ENCODE results near the gene RIMS3.
"Not testable (repeated sequence)": the region's sequence is repeated elsewhere in the genome, so short reads cannot be mapped to it uniquely, and the experiment has no call there.

RIMS3 gene

GRCh38 chr1:40636777-40637176, 28.7 kb downstream of the RIMS3 start:
- H3K4me3 ChIP-seq (ENCODE audit: low read depth, low read length): no peak overlapping the region
- TF ChIP-seq, protein P1, sequence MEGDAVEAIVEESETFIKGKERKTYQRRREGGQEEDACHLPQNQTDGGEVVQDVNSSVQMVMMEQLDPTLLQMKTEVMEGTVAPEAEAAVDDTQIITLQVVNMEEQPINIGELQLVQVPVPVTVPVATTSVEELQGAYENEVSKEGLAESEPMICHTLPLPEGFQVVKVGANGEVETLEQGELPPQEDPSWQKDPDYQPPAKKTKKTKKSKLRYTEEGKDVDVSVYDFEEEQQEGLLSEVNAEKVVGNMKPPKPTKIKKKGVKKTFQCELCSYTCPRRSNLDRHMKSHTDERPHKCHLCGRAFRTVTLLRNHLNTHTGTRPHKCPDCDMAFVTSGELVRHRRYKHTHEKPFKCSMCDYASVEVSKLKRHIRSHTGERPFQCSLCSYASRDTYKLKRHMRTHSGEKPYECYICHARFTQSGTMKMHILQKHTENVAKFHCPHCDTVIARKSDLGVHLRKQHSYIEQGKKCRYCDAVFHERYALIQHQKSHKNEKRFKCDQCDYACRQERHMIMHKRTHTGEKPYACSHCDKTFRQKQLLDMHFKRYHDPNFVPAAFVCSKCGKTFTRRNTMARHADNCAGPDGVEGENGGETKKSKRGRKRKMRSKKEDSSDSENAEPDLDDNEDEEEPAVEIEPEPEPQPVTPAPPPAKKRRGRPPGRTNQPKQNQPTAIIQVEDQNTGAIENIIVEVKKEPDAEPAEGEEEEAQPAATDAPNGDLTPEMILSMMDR (IDR thresholded peaks at IDR 0.05; ENCODE audit: borderline replicate concordance, insufficient read depth, low read depth, low read length): no peak

GRCh38 chr1:40635763-40636500, 29.6 kb downstream of the RIMS3 start:
- H3K4me3 ChIP-seq (ENCODE audit: low read depth, low read length): no peak overlapping the region
- TF ChIP-seq, protein P1 (IDR thresholded peaks at IDR 0.05; ENCODE audit: borderline replicate concordance, insufficient read depth, low read depth, low read length): no peak

DNA sequence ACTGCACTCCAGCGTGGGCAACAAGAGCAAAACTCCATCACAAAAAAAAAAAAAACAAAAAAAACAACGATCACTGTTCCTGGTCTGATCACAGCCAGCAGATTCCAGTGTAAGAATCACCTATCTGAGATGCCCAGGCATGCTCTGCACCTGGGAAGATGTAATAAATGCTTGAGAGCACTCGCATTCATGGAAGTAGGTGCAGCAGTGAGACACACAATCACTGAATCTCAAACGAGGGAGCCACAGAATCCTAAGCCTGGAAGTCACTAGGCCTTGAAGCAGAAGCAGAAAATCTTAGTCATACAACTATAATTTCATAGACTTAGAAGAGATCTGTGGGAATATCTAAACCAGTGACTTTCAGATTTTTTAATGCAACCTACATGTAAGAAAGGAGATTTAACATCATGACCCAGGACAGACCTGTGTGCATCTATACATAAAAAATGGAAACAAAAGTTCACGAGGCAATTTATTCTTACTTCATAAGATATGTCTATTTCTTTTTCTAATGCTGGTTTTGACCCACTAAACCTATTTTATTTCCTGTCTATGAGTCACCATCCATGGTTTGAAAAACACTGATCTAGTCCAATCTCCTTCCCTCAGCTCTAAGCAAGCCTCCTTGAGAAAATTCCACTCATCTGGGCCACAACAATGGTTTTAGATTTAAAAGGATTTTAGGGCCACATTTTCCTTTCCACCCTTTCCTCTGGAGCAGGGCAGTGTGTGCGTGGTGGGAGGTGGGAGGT, 30.4 kb downstream of the RIMS3 start:
- TF ChIP-seq, protein P1 (IDR thresholded peaks at IDR 0.05; ENCODE audit: borderline replicate concordance, insufficient read depth, low read depth, low read length): no peak
- no peak overlapping the region for H3K4me3 ChIP-seq (ENCODE audit: low read depth, low read length)

DNA sequence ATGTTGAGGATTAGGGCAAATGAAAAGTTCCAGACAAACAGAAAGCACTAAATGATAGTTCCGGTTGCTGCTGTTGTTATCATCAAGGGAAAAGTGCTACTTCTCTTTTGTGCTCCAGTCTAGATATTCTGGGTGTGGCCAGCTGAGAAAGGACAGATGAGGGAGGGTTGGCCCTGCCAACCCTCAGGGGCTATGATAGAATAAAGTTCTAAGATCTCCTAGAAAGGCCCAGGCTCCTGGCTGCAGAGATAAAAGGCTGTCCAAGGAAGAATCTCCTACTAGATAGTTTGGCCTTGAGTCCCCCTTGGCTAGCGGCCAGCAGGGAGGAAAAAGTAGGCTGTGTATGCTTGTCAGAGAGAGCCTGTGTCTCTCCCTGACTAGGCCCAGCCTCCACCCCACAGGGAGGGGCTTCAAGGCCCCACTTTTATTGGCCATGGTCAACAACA, 31.5 kb downstream of the RIMS3 start:
- TF ChIP-seq, protein P1 (IDR thresholded peaks at IDR 0.05; ENCODE audit: borderline replicate concordance, insufficient read depth, low read depth, low read length): no peak
- no peak overlapping the region for H3K4me3 ChIP-seq (ENCODE audit: low read depth, low read length)

DNA sequence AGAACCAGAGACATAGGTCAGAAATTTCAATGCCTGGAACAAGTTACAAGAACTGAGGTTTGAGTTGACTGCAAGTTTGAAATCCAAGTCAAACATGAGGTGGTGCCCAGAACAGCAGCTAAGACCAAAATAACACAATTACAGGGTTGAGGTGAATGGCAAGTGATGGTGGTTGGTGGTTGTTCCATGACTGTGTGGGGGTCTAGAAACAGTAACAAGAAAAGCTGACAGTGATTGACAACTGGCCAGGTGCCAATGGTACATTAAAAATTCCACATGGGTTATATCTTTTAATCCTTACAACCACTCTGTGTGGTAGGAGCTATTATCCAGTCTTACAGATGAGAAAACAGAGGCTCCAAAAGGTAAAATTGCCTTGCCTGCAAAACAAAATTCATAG, 32.0 kb downstream of the RIMS3 start:
- no peak overlapping the region for H3K4me3 ChIP-seq (ENCODE audit: low read depth, low read length)
- TF ChIP-seq, protein P1 (IDR thresholded peaks at IDR 0.05; ENCODE audit: borderline replicate concordance, insufficient read depth, low read depth, low read length): no peak

- TF ChIP-seq, protein P1 (IDR thresholded peaks at IDR 0.05; ENCODE audit: borderline replicate concordance, insufficient read depth, low read depth, low read length): peak; percentile 64
- no peak overlapping the region for H3K4me3 ChIP-seq (ENCODE audit: low read depth, low read length)
These were observed 34.8 kb downstream of the RIMS3 start for GRCh38 chr1:40630488-40631223.

GRCh38 chr1:40629546-40629945, 35.9 kb downstream of the RIMS3 start:
- not testable (repeated sequence) for H3K4me3 ChIP-seq (ENCODE audit: low read depth, low read length)

Measured in GM12875 (cell line).